C4-2B (cell line): ENCODE results near the gene TRPC4AP.

Source experiments
- ZFX ChIP-seq: fragments of 450-650 bp; IDR thresholded peaks from 2 replicates; pipeline ENCODE4 v1.6.1; 2017
- TF ChIP-seq, protein P1 (sequence below): fragments of 450-650 bp; conservative IDR thresholded peaks from 2 replicates; pipeline ENCODE4 v1.5.1; 2017; ENCODE audit warnings: mild to moderate bottlenecking

DNA sequence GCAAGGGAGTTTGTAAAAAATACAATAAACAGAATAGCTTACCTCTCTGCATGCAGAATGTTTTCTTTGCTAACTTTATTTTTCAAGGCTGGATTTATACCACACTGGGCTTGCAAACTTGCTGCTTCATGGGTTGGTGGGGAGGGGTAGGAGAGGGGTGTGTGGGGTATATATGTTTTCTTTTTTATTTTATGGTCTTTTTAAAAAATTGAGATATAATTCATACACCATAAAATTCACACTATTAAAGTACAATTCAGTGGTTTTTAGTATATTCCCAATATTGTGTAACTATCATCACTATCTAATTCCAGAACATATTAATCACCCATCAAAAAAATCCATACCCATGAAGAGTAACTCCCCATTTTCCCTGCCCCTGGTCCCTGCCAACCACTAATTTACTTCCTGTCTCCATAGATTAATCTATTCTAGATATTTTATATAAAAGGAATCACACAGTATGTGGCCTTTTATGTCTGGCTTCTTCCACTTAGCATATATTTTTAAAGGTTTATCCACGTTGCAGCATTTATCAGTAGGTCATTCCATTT lies 14.3 kb upstream of the TRPC4AP start:
- TF ChIP-seq, protein P1, sequence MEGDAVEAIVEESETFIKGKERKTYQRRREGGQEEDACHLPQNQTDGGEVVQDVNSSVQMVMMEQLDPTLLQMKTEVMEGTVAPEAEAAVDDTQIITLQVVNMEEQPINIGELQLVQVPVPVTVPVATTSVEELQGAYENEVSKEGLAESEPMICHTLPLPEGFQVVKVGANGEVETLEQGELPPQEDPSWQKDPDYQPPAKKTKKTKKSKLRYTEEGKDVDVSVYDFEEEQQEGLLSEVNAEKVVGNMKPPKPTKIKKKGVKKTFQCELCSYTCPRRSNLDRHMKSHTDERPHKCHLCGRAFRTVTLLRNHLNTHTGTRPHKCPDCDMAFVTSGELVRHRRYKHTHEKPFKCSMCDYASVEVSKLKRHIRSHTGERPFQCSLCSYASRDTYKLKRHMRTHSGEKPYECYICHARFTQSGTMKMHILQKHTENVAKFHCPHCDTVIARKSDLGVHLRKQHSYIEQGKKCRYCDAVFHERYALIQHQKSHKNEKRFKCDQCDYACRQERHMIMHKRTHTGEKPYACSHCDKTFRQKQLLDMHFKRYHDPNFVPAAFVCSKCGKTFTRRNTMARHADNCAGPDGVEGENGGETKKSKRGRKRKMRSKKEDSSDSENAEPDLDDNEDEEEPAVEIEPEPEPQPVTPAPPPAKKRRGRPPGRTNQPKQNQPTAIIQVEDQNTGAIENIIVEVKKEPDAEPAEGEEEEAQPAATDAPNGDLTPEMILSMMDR: no peak
- no peak for TF ChIP-seq ZFX
